GM12891 (cell line): ENCODE data around the gene MTNR1A.

Experiments
- DNase-seq: peaks from one replicate; pipeline ENCODE4 v3.0.0; 2011; ENCODE audit warnings: low spot score; ENCODE audit not compliant: insufficient read length
- FAIRE-seq: peaks from 2 replicates; lab custom pipeline; 2011; peaks lifted over from hg19 to GRCh38; lab: Jason Lieb, UNC
- PAX5 ChIP-seq: IDR thresholded peaks from 2 replicates; pipeline ENCODE4 v1.6.1; 2011; ENCODE audit warnings: low read length, moderate library complexity, mild to moderate bottlenecking; ENCODE audit not compliant: insufficient read depth, severe bottlenecking
- POLR2A ChIP-seq: IDR thresholded peaks from 2 replicates; pipeline ENCODE4 v1.6.1; 2011; ENCODE audit warnings: low read depth, low read length, control low read depth
- POLR2AphosphoS5 ChIP-seq: IDR thresholded peaks from 2 replicates; pipeline ENCODE4 v1.6.1; 2011; ENCODE audit warnings: low read depth, low read length, control low read depth
- POU2F2 ChIP-seq: IDR thresholded peaks from 2 replicates; pipeline ENCODE4 v1.6.1; 2011; ENCODE audit warnings: low read depth, mild to moderate bottlenecking, control low read depth, low read length, moderate library complexity
- SPI1 ChIP-seq: IDR thresholded peaks from 2 replicates; pipeline ENCODE4 v1.6.1; 2011; ENCODE audit warnings: low read depth, low read length, control low read depth
- TAF1 ChIP-seq: IDR thresholded peaks from 2 replicates; pipeline ENCODE4 v1.6.1; 2011; ENCODE audit warnings: low read depth, low read length, control low read depth

Gene MTNR1A

GRCh38 chr4:186499467-186499866 lies 55.9 kb downstream of the MTNR1A start:
- TF ChIP-seq POLR2A: no peak
- FAIRE-seq: no peak

DNA sequence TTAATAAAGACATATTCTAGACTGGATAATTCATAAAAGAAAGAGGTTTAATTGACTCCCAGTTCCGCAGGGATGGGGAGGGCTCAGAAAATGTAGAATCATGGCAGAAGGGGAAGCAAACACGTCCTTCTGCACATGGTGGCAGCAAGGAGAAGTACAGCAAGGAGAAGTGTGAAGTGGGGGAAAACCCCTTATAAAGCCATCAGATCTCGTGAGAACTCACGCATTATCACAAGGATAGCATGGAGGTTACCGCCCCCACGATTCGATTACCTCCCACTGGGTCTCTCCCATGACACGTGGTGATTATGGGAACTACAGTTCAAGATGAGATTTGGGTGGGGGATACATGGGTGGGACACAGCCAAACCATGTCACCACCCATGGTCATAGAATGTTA lies 58.3 kb downstream of the MTNR1A start:
- TF ChIP-seq PAX5 (no peak), TAF1 (no peak), POLR2AphosphoS5 (no peak), POU2F2 (no peak), SPI1 (no peak), POLR2A (no peak)
- DNase-seq (no peak), FAIRE-seq (no peak)

More at GRCh38 chr4:186499467-186499866, 55.9 kb downstream of the MTNR1A start:
- no peak for DNase-seq

DNA sequence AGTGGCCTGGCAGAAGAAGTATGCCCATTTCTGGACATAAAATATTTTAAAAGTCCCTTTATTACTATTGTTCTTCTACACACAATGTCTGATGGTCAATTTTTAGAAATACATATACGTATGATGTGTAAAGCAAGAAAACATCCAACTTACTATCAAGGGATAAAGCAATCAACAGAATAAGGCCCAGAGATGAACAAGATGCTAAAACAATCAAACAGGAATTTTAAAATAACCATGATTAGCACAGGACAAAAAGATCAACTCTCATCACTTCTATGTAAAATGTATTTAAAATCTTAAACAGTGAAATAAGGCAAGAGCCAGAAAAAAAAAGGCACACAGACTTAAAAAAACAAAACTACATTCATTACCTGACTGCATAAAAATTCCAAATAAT lies 60.9 kb downstream of the MTNR1A start:
- no peak for FAIRE-seq
- TF ChIP-seq SPI1 (no peak), POLR2A (no peak), TAF1 (no peak), POU2F2 (no peak), POLR2AphosphoS5 (no peak), PAX5 (no peak)
- DNase-seq: no peak

DNA sequence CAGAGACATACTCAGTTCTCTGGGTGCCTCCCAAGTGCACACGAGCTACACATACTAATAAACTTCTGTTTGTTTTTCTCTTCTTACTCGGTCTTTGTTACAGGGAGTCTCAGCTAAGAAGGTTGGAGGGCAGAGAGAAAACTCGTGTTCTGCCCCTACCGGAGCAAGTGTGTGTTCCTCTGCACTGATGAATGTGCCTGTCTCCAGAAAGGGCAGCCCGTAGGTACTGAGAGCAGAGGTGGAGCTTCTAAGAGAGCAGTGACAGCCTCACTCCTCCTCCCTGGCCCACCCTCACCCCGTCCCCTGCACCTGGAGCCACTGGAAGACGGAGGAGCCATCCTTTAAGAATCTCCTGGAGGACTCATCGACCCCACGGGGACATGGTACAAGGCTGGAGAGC lies 67.6 kb downstream of the MTNR1A start:
- DNase-seq (no peak), FAIRE-seq (no peak)
- TF ChIP-seq POLR2AphosphoS5: no peak

GRCh38 chr4:186486172-186486571 lies 69.2 kb downstream of the MTNR1A start:
- no peak for TF ChIP-seq SPI1
- no peak for TF ChIP-seq PAX5
- TF ChIP-seq TAF1: no peak
- no peak for TF ChIP-seq POLR2AphosphoS5
- no peak for TF ChIP-seq POLR2A
- no peak for DNase-seq
- no peak for FAIRE-seq

DNA sequence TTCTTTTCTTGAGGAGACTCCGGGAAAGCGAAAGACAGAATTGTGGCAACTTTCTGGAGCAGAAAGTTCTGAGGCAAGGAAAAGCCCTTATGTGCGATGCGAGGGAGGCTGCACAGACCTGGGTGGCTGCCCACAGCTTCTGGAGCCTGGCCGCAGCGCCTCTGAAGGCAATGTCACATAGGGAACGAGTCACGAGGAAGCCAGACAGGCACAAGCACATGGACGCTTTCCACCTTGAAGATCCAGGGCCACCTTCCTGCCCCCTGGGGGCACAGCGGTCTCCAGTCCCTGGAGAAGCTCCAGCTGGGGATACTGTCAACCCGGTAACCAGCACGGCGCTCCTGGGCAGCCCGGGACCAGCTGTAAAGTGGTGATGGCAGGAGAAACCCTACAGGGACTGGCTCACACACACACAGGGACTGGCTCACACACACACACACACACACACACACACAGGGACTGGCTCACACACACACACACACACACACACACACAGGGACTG lies 69.8 kb downstream of the MTNR1A start:
- DNase-seq: no peak
- no peak for FAIRE-seq
- no peak for TF ChIP-seq POU2F2
- no peak for TF ChIP-seq SPI1
- TF ChIP-seq PAX5: no peak
- TF ChIP-seq POLR2AphosphoS5: no peak
- no peak for TF ChIP-seq POLR2A
- no peak for TF ChIP-seq TAF1

DNA sequence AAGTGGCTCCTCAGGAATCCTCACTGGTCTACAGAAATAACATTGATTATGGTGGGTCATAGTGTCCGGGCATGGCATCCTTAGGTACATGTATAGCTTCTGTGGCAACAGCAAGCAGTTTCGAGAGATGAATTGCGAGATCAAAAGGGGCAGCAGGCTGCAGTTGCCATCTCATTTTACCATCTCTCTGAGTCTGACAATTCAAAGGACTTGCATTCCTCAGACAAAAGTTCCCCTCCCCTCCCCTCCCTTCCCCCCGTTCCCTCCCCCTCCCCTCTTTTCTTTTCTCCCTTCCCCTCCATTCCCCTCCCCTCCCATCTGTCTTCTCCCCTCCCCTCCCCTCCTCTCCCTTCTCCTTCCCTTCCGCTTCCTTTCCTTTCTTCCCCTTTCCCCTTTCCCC lies 70.2 kb downstream of the MTNR1A start:
- FAIRE-seq (no peak), DNase-seq (no peak)
- TF ChIP-seq SPI1 (no peak), TAF1 (no peak), POU2F2 (no peak), POLR2AphosphoS5 (no peak), PAX5 (no peak), POLR2A (no peak)

GRCh38 chr4:186483656-186484055 lies 71.7 kb downstream of the MTNR1A start:
- FAIRE-seq: no peak
- DNase-seq: no peak
- TF ChIP-seq POLR2A (no peak), PAX5 (no peak), TAF1 (no peak), POU2F2 (no peak), POLR2AphosphoS5 (no peak), SPI1 (no peak)
